ENCODE measurements around the gene PCSK9. TPM values are rescaled to one million over a fixed set of nuclear protein-coding genes. Genes with fewer than 3 reads are reported as not detected.
A peak's percentile ranks its signal among the peaks of the same experiment; 100 is the strongest.

PCSK9 gene
- total RNA-seq (2011; cell fraction: chromatin; rRNA removed; ENCODE audit: low replicate concordance): 22.6 and 51.1 TPM in 2 replicates
- total RNA-seq (2011; cell fraction: nucleolus; rRNA removed): 61.6 and 67.9 TPM in 2 replicates
- total RNA-seq (2011; cell fraction: nucleoplasm; rRNA removed): 42.1 and 42.2 TPM in 2 replicates
- total RNA-seq (2014; rRNA removed) (46.0 and 70.3 TPM in 2 replicates), total RNA-seq (2014; rRNA removed; fragmentation: Illumina TruSeq; extraction: Trizol) (6.6 and 10.2 TPM in 2 replicates), total RNA-seq (2015; rRNA removed; fragmentation: Illumina TruSeq; extraction: Trizol) (24.7 and 26.1 TPM in 2 replicates), total RNA-seq (2021) (58.6 and 66.9 TPM in 2 replicates), polyA plus RNA-seq (2011; rRNA removed) (11.2 and 55.2 TPM in 2 replicates), polyA plus RNA-seq (2014; fragmentation: Illumina TruSeq; extraction: Trizol) (25.7 and 32.4 TPM in 2 replicates), polyA plus RNA-seq (2014; fragmentation: Nextera tagmentation; extraction: Ambion mirVana) (1 to 10 TPM; 3.2 to 4.3 TPM), polyA plus RNA-seq (2014; rRNA removed) (37.9 and 43.9 TPM in 2 replicates), polyA minus RNA-seq (2011; rRNA and poly(A)+ RNA removed) (7.4 and 16.4 TPM in 2 replicates), Bru-seq, nascent RNA (percentile 77 among the genes with signal in this experiment), BruChase-seq, experiment 1, labeled RNA remaining after a 2-hour chase (percentile 83 among the genes with signal in this experiment), BruChase-seq, experiment 2, labeled RNA remaining after a 6-hour chase (percentile 92 among the genes with signal in this experiment)
- polyA plus RNA-seq (2011; cell fraction: cytosol; rRNA removed): 21.6 and 35.4 TPM in 2 replicates
- polyA plus RNA-seq (2011; cell fraction: nucleus; rRNA removed): 69.1 and 116 TPM in 2 replicates
- polyA plus RNA-seq (2012): 80.4 and 94.8 TPM in 2 replicates
- 12.9 and 44.1 TPM in 2 replicates for polyA minus RNA-seq (2011; cell fraction: cytosol; rRNA and poly(A)+ RNA removed)
- polyA minus RNA-seq (2011; cell fraction: nucleus; rRNA and poly(A)+ RNA removed): 17.9 and 38.1 TPM in 2 replicates
- long read RNA-seq, experiment 1, transcript PCSK9-201 (12 exons, 3,637 nt): major isoform, 13 of 53 reads
- long read RNA-seq, experiment 1, partial matches to known transcripts: 35 of 53 reads
- long read RNA-seq, experiment 1, other reads (novel, unspliced or antisense): 5 of 53 reads
- long read RNA-seq, experiment 2, transcript PCSK9-201 (12 exons, 3,637 nt): major isoform, 30 of 54 reads
- long read RNA-seq, experiment 2, partial matches to known transcripts: 11 of 54 reads
- long read RNA-seq, experiment 2, other reads (novel, unspliced or antisense): 13 of 54 reads
- long read RNA-seq, experiment 3, partial matches to known transcripts: 0 of 4 reads
- long read RNA-seq, experiment 3, other reads (novel, unspliced or antisense): 0 of 4 reads

DNA sequence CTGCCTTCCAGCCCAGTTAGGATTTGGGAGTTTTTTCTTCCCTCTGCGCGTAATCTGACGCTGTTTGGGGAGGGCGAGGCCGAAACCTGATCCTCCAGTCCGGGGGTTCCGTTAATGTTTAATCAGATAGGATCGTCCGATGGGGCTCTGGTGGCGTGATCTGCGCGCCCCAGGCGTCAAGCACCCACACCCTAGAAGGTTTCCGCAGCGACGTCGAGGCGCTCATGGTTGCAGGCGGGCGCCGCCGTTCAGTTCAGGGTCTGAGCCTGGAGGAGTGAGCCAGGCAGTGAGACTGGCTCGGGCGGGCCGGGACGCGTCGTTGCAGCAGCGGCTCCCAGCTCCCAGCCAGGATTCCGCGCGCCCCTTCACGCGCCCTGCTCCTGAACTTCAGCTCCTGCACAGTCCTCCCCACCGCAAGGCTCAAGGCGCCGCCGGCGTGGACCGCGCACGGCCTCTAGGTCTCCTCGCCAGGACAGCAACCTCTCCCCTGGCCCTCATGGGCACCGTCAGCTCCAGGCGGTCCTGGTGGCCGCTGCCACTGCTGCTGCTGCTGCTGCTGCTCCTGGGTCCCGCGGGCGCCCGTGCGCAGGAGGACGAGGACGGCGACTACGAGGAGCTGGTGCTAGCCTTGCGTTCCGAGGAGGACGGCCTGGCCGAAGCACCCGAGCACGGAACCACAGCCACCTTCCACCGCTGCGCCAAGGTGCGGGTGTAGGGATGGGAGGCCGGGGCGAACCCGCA, at the start of gene PCSK9:
Gene PCSK9, plus strand, starts transcription at position 207 of the 741 bp plus-strand sequence. Its CDS starts 290 bp downstream, at position 497.
- BruUV-seq (replicated peaks): no TSS peak
- H3K27me3 ChIP-seq (ENCODE audit: control insufficient read depth in 2 of 2, insufficient read depth in 2 of 2, low read length in 2 of 2): no peaks in the 10 kb centered on the region; a peak in 1 of 5 replicates
- in situ Hi-C loops (cut with MboI): no loop called here
- H3K36me3 ChIP-seq (ENCODE audit: control insufficient read depth, insufficient read depth, low read length): peaks cover 36% of the 10 kb centered on the region
- no peaks in the 10 kb centered on the region for H3K9me3 ChIP-seq (replicated peaks; ENCODE audit: control insufficient read depth, insufficient read depth, low read depth, low read length)
- peaks cover 56% of the 10 kb centered on the region for H3K79me2 ChIP-seq (ENCODE audit: control insufficient read depth, insufficient read depth, low read length)
- H4K20me1 ChIP-seq (replicated peaks; ENCODE audit: control insufficient read depth, insufficient read depth, low read length): peaks cover 9% of the 10 kb centered on the region; the same call in 1 of the 2 replicates
- FAIRE-seq (no peak), ATAC-seq (peak; percentile 80), DNase-seq (ENCODE audit: extremely low read depth in 1 of 4, low spot score in 3 of 4) (peak; percentile 68 to 87 (median 76))
- H3K9me1 ChIP-seq (ENCODE audit: control insufficient read depth, insufficient read depth, low read length): no peaks in the 10 kb centered on the region
- peak within 1 kb of the TSS; percentile 67; the same call in 2 of the 3 replicates for H3K27ac ChIP-seq (ENCODE audit: extremely low read depth, low read depth, low read length)
- peak within 1 kb of the TSS; percentile 56 for H3K4me3 ChIP-seq
- H2AFZ ChIP-seq (ENCODE audit: low read depth, low read length): peak within 1 kb of the TSS; percentile 70
- H3K4me1 ChIP-seq (replicated peaks in 1 of 2; ENCODE audit: control insufficient read depth in 2 of 2, insufficient read depth in 2 of 2, low read length in 2 of 2): peaks cover 35 to 40% of the 10 kb centered on the region in 2 experiments
- peak within 1 kb of the TSS; percentile 84 for H3K4me2 ChIP-seq (ENCODE audit: insufficient read depth, low read length)
- peak within 1 kb of the TSS; percentile 64 to 96 for H3K9ac ChIP-seq (ENCODE audit: insufficient read depth in 1 of 2, low read depth in 2 of 2, low read length in 2 of 2)
- intact Hi-C loops (cut with micrococcal nuclease): no loop called here
- CTCF ChIA-PET (ENCODE audit: low intra/inter-chr PET ratio): no interaction called here
- WGBS (ENCODE audit: insufficient coverage, low coverage, missing lambda C conversion rate): under 1% methylated on average over 47 of the region's 67 CpGs
- POLR2A ChIA-PET: interaction anchor here (1.1 kb wide), 1 partner anchor 89 kb away, joined by 4 read pairs; no protein-coding TSS in a partner anchor
- TF ChIP-seq TBL1XR1 (IDR thresholded peaks at IDR 0.05; ENCODE audit: low read length in 2 of 2) (peak in 1 of 2 experiments; percentile 55; a peak in 1 of 4 replicates), SAP30 (IDR thresholded peaks at IDR 0.05; ENCODE audit: borderline replicate concordance, insufficient read depth, low read depth, low read length, poor library complexity, severe bottlenecking) (peak; percentile 62), MYC (IDR thresholded peaks at IDR 0.05; ENCODE audit: low read depth, low read length) (peak; percentile 62; the same call in 1 of the 2 replicates), MYC (CRISPR knock-in tag; IDR thresholded peaks at IDR 0.05; ENCODE audit: borderline replicate concordance, low read depth) (no peak), ELF2 (CRISPR knock-in tag; IDR thresholded peaks at IDR 0.05) (0 out of 2 replicates have a peak, but pooled peaks have one; percentile 58), MAZ (CRISPR knock-in tag; conservative IDR thresholded peaks at IDR 0.05 in 1 of 2, IDR thresholded peaks at IDR 0.05 in 1 of 2) (peak in 1 of 2 experiments; percentile 60; a peak in 2 of 4 replicates)
- TF ChIP-seq, protein P1, sequence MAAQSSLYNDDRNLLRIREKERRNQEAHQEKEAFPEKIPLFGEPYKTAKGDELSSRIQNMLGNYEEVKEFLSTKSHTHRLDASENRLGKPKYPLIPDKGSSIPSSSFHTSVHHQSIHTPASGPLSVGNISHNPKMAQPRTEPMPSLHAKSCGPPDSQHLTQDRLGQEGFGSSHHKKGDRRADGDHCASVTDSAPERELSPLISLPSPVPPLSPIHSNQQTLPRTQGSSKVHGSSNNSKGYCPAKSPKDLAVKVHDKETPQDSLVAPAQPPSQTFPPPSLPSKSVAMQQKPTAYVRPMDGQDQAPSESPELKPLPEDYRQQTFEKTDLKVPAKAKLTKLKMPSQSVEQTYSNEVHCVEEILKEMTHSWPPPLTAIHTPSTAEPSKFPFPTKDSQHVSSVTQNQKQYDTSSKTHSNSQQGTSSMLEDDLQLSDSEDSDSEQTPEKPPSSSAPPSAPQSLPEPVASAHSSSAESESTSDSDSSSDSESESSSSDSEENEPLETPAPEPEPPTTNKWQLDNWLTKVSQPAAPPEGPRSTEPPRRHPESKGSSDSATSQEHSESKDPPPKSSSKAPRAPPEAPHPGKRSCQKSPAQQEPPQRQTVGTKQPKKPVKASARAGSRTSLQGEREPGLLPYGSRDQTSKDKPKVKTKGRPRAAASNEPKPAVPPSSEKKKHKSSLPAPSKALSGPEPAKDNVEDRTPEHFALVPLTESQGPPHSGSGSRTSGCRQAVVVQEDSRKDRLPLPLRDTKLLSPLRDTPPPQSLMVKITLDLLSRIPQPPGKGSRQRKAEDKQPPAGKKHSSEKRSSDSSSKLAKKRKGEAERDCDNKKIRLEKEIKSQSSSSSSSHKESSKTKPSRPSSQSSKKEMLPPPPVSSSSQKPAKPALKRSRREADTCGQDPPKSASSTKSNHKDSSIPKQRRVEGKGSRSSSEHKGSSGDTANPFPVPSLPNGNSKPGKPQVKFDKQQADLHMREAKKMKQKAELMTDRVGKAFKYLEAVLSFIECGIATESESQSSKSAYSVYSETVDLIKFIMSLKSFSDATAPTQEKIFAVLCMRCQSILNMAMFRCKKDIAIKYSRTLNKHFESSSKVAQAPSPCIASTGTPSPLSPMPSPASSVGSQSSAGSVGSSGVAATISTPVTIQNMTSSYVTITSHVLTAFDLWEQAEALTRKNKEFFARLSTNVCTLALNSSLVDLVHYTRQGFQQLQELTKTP (IDR thresholded peaks at IDR 0.05; ENCODE audit: low read depth in 1 of 2, partially characterized antibody in 2 of 2): peak in 1 of 2 experiments; percentile 30
- TF ChIP-seq, protein P2, sequence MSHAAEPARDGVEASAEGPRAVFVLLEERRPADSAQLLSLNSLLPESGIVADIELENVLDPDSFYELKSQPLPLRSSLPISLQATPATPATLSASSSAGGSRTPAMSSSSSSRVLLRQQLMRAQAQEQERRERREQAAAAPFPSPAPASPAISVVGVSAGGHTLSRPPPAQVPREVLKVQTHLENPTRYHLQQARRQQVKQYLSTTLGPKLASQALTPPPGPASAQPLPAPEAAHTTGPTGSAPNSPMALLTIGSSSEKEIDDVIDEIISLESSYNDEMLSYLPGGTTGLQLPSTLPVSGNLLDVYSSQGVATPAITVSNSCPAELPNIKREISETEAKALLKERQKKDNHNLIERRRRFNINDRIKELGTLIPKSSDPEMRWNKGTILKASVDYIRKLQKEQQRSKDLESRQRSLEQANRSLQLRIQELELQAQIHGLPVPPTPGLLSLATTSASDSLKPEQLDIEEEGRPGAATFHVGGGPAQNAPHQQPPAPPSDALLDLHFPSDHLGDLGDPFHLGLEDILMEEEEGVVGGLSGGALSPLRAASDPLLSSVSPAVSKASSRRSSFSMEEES (CRISPR knock-in tag; IDR thresholded peaks at IDR 0.05): no peak
